OCI-LY3 (cell line): ENCODE results near the gene ZNF655.

Source experiments
- H2AFZ ChIP-seq: fragments of 200-600, 300-600 bp; shearing (Covaris generic); 2 replicates; pipeline ENCODE4 v1.6.0; 2014; ENCODE audit warnings: antibody characterized with exemption, low read depth, low read length
- H3K27ac ChIP-seq: fragments of 200-600, 300-600 bp; sonication (generic); 2 replicates; pipeline ENCODE4 v1.5.1; 2014; ENCODE audit warnings: mild to moderate bottlenecking, low read length, moderate library complexity, mixed read lengths
- H3K27me3 ChIP-seq: fragments of 200-600, 300-600 bp; sonication (generic); 2 replicates; pipeline ENCODE4 v1.6.1; 2014; ENCODE audit warnings: low read depth, low read length, mixed read lengths
- H3K36me3 ChIP-seq: fragments of 200-600, 300-600 bp; sonication (generic); replicated peaks from 2 replicates; pipeline ENCODE3; 2014; ENCODE audit warnings: low read depth, low read length, mixed read lengths
- H3K4me1 ChIP-seq: fragments of 300-600, 200-600 bp; sonication (generic); 2 replicates; pipeline ENCODE4 v1.6.1; 2014; ENCODE audit warnings: low read length, mixed read lengths
- H3K4me2 ChIP-seq: fragments of 200-600, 300-600 bp; sonication (generic); 2 replicates; pipeline ENCODE4 v1.6.1; 2014; ENCODE audit warnings: low read length, mixed read lengths
- H3K4me3 ChIP-seq: fragments of 300-600, 200-600 bp; sonication (generic); 2 replicates; pipeline ENCODE4 v1.5.1; 2014; ENCODE audit warnings: antibody characterized with exemption, mild to moderate bottlenecking, low read length, moderate library complexity
- H3K79me2 ChIP-seq: fragments of 300-600, 200-600 bp; shearing (Covaris generic); 2 replicates; pipeline ENCODE4 v1.6.1; 2014; ENCODE audit warnings: mild to moderate bottlenecking, low read length, mixed read lengths
- H3K9ac ChIP-seq: fragments of 300-600, 200-600 bp; shearing (Covaris generic); 2 replicates; pipeline ENCODE4 v1.6.0; 2014; ENCODE audit warnings: mild to moderate bottlenecking, low read length, moderate library complexity
- H3K9me3 ChIP-seq: fragments of 200-600, 300-600 bp; shearing (Covaris generic); 2 replicates; pipeline ENCODE4 v1.6.1; 2014; ENCODE audit warnings: low read length, mixed read lengths; ENCODE audit not compliant: insufficient read depth
- H4K20me1 ChIP-seq: fragments of 200-600, 300-600 bp; sonication (generic); 2 replicates; pipeline ENCODE4 v1.6.1; 2016; ENCODE audit warnings: low read length, mixed read lengths; ENCODE audit not compliant: insufficient read depth
- CTCF ChIP-seq: fragments of 200-600, 300-600 bp; sonication (generic); IDR thresholded peaks from 2 replicates; pipeline ENCODE4 v1.5.1; 2014; ENCODE audit warnings: antibody characterized with exemption, low read length, low read depth
- EZH2phosphoT487 ChIP-seq: fragments of 200-600 bp; shearing (Covaris generic); IDR thresholded peaks from 2 replicates; pipeline ENCODE4 v1.6.1; 2018; ENCODE audit warnings: antibody characterized with exemption, mixed run types, low read depth

Gene ZNF655

GRCh38 chr7:99619571-99620130, 61.2 kb downstream of the ZNF655 start:
- H3K4me2 ChIP-seq: no peak overlapping the region
- no peak overlapping the region for H3K4me3 ChIP-seq
- no peaks in the 10 kb centered on the region for H3K27me3 ChIP-seq
- TF ChIP-seq EZH2phosphoT487 (no peak), CTCF (no peak)
- no peak overlapping the region for H2AFZ ChIP-seq
- peaks cover 10% of the 10 kb centered on the region for H3K4me1 ChIP-seq
- H4K20me1 ChIP-seq: no peaks in the 10 kb centered on the region
- H3K9me3 ChIP-seq: no peaks in the 10 kb centered on the region
- H3K27ac ChIP-seq: no peak overlapping the region
- H3K36me3 ChIP-seq: peaks cover 47% of the 10 kb centered on the region
- H3K79me2 ChIP-seq: peaks cover 22% of the 10 kb centered on the region
- H3K9ac ChIP-seq: no peak overlapping the region

GRCh38 chr7:99621271-99621670, 62.8 kb downstream of the ZNF655 start:
- peaks cover 61% of the 10 kb centered on the region for H3K36me3 ChIP-seq
- no peak overlapping the region for H3K4me3 ChIP-seq
- no peak overlapping the region for H3K9ac ChIP-seq
- H3K79me2 ChIP-seq: peaks cover 22% of the 10 kb centered on the region
- no peak overlapping the region for H2AFZ ChIP-seq
- TF ChIP-seq EZH2phosphoT487 (no peak), CTCF (no peak)
- H3K9me3 ChIP-seq: no peaks in the 10 kb centered on the region
- H3K4me1 ChIP-seq: peaks cover 6% of the 10 kb centered on the region
- no peaks in the 10 kb centered on the region for H4K20me1 ChIP-seq
- no peaks in the 10 kb centered on the region for H3K27me3 ChIP-seq
- no peak overlapping the region for H3K4me2 ChIP-seq
- no peak overlapping the region for H3K27ac ChIP-seq

GRCh38 chr7:99622596-99622995, 64.2 kb downstream of the ZNF655 start:
- Histone ChIP-seq H2AFZ (no peak overlapping the region), H3K4me1 (peaks cover 4% of the 10 kb centered on the region), H3K27me3 (no peaks in the 10 kb centered on the region), H3K27ac (no peak overlapping the region), H3K4me2 (no peak overlapping the region), H3K9me3 (no peaks in the 10 kb centered on the region), H3K79me2 (peaks cover 13% of the 10 kb centered on the region), H3K4me3 (no peak overlapping the region), H3K9ac (no peak overlapping the region), H4K20me1 (no peaks in the 10 kb centered on the region), H3K36me3 (peaks cover 71% of the 10 kb centered on the region)
- no peak for TF ChIP-seq CTCF
- TF ChIP-seq EZH2phosphoT487: no peak

- Histone ChIP-seq H3K36me3 (peaks cover 74% of the 10 kb centered on the region), H2AFZ (no peak overlapping the region), H3K4me3 (no peak overlapping the region), H3K79me2 (peaks cover 7% of the 10 kb centered on the region; the same call in 1 of the 2 replicates), H3K27ac (no peak overlapping the region), H3K4me2 (no peak overlapping the region), H3K27me3 (no peaks in the 10 kb centered on the region), H4K20me1 (no peaks in the 10 kb centered on the region), H3K9me3 (no peaks in the 10 kb centered on the region), H3K9ac (no peak overlapping the region), H3K4me1 (no peaks in the 10 kb centered on the region)
- TF ChIP-seq CTCF (no peak), EZH2phosphoT487 (no peak)
These were observed 64.8 kb downstream of the ZNF655 start for GRCh38 chr7:99623091-99623693.
